Limb (tissue), 2 donors: ENCODE measurements around the gene NUAK1.

ENCODE experiments used
- DNase-seq, 2 donors: peaks; one replicate each; pipeline ENCODE4 v3.0.0-alpha.2; 2016; ENCODE audit errors: extremely low spot score in 2 of 2

Gene NUAK1

DNA sequence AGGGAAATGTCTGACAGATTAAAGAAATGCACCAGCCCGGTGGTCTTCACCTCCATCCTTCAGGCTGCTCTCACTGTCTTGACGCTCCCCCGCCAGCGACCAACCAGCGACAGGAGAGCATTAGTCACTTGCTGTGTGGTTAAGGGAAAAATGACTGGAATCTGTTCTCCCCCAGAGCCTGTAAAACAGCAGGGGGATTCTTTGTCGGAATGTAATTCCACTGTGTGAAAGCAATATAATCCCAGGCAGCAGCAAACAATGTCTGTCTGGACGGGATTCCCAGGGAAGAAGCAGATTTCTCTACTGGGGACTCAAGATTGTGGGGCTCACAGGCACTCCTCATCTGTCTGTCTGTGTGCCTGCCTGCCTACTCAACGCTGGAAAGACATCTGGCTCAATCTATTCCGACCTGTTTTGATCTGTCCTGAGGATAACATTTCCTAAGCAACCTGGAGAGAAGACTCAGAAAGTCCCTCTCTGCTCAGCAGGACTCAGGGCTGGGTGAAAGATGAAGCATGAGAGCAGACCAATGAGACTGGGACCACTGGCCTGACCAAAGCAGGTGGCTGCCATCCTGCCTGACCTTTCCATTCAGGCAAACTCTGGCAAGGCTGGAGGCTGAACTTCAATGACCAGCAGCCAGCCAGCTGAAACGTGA, 54.6 kb downstream of the NUAK1 start:
- peak in 1 of 2 donors; percentile 63 for DNase-seq

DNA sequence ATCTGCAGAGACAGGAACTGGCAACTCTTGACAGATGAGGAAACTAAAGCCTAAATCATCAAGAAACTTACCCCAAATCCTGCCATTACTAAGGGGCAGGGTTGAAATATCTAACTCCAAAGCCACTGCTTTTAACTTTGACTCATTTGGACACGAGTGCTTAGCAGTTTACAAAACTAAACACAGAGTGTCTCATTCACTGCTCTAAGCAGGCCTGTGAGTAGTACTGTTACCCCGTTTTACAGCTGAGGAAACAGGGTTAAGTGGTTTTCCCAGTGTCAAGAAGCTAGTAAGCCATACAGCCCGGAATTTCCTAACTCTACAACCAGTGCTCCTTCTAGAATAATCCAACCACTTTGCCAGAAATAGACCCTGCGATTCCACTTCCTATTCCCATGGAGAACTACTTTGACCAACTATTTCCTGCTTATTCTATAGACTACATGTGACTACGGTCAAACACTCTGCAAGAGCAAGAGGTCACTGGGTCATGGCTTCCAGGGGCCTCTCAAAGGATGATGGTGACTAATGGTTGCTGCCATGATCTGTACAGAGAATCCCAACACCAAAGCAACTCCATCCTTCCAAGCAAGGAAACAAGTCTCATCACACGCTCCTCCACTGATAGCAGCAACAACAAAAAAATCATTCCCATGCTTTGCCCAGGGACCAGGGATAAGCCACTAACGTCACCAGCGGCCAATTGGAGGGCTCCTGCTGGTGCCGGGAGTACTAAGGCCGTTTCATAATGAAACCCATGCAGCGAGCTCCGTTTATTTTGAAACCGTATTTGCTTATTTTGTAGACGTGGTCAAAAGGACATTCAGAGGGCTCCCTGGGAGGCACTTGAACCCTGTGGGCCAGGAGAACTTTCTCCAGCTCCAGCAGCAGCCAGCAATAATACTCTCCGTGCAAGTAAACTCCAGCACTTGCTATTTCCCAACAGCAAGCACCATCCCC, 56.3 kb downstream of the NUAK1 start:
- DNase-seq, result no peak

DNA sequence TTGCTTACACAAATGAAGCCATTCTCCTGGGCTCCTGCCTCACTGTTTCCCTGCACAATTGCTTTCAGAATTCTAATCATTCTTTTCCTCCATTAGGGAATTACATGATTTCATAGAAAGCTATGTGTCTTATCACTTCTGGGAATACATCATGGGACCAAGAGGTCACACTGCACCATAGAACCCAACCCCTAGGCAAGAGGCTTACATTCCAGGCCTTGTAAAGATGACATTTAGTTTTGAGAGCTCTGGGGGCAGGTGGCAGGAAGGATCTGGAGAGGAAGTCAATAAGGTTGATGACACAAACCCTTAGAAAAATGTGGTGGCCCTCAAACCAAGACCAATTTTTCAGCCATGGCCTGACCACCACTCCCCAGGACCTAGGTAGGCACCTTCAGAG, 57.1 kb downstream of the NUAK1 start:
- DNase-seq, result no peak

DNA sequence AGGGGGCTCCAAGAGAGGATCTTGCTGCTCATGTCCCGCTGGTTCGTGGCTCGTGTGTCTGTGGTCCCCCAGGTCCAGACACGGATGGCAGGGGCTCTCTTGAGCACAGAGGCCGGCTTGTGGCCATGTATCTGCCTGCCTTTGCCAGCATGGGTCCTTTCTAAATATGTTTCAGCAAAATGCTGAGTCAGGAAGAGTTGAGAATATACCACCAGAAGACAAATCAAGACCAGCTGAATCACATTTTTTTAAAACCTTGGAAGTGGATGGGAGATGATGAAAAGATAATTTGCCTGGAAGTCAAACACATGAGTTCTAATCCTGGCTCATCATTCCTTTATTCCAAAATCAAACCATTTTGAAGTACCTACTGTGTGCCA, 58.0 kb downstream of the NUAK1 start:
- DNase-seq, result no peak

DNA sequence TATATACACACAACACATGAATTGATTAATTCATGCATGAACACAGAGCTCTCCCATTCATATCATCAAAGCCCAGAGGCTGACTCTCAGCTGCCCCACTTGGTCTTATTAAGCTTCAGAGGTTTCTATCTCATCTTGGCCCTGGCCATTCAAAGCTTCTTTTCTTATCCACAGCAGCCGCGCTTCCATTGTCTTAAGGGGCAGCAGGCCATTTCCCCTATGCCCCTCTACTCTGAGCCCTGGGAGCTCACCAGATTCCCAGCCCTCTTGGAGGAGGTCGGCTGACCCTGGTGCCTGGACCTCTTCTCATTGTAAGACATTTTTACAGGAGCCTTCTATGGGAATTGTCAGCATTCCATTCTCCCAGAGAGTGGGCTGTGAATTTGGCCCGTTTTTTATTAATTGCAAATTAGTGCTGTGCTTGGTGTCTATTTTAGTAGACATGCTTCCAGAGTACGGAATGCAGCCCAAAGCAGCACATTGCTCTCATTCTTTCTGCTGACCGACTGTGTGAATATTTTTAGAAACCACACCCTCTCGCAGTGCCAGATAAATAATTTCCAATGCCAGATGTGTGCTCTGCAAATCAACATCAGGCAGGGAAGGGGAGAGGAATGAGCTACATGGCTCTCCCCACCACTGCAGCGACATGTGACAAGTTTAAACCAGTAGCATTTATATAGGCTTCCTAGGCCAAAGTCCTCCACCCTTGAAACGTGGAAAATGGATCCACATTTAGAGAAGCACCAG, 58.5 kb downstream of the NUAK1 start:
- peak in 1 of 2 donors; percentile 44 for DNase-seq

DNA sequence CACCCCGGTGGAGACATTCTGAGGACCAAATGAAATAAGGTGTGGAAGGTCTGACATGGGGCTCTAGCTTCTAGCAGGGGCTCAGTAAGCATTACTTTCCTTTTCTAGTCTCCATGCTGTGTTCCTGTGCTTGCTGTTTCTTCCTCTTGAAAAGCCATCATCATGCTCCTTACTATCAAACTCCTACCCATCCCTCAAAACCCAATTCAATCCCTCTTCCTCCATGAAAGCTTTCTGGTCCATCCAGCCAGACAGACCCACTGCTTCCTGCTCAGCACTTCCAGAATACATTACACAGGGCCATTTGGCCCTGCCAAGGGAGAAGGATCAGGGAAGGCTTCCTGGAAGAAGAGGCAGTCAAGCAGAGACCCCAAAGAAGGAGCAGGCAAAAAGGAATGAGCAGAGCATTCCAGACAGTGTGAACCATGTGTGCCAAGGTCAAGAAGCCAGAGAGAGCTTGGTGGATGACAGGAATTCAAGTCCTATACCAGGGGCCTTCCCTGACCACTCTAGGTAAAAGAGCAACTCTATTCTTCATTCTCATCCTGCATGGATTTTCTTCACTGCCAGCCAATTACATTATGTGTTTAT, 59.5 kb downstream of the NUAK1 start:
- peak in 1 of 2 donors; percentile 13 for DNase-seq

DNA sequence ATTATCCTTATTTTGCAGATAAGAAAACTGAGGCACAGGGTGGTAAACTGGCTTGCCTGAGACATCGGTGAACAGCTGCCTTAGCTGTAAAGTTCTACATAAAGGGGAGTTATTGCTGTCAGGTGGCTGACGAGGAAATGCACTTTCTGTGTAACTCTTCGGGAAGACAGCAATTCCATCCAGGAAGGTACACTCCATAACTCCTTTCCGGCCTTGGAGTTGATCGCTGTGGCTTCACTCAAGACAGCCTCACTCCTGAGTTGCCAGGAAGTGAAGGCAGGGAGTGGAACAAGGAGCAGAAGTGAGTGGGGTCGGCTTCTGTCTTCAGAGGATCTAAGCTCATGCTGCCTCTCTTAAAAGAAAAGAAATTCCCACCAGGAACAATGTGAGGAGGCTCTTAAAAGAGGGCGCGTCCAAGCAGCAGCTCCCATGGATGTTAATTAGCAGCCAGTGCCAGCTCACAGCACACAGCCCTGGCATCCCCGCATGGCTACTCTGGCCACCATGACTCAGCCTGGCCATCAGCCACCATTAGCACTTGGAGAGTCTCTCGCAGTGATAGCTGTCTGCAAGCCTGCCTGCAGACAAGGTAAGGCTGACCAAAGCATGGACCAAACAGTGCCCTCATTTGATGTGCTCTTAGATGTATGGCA, 60.3 kb downstream of the NUAK1 start:
- peak in 1 of 2 donors; percentile 21 for DNase-seq

DNA sequence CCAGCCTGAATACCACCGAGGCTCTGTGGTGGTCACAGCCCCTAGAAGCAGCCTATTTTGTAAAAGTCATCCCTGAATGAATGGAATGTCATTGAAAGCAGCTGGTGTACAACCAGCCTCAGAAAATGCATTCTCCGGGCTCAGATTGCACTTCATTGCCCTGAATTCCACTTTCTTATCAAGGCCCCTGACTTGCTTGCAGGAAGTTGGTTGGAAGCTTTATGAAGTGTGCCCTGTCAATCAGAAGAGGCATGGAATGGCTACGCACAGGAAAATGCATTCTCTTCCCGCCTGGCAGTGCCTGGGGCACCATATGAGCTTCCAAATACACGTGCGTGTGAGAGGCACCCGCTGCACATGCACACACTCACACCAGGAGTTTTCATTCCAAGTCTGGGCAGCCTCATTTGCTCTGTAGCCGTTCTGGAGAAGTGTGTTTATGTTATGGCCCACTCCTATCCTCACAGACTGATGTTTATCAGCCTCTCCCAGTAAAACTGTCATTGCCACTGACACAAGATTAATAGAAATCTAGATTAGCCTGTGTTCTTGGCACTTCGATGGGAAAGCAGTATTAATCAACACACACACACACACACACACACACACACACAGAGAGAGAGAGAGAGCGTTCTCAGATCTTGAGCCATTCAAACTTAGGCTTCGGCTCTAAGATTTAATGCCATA, 63.9 kb downstream of the NUAK1 start:
- no peak for DNase-seq

DNA sequence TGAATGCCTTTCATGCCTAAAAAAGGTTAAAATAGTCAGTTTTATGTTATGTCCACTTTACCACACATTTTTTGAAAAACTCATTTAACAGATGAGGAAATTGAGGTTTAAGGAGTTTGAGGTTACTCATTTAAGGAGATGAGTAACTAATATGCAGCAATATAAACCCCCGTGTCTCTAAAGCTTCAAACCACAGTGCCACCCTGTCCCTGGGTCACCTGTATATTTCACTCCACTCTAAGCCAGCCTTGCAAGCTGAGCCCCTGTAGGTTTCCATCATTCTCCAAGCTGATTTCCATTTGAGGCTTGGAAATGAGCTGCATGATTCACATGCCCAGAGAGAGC, 64.4 kb downstream of the NUAK1 start:
- DNase-seq, result no peak

DNA sequence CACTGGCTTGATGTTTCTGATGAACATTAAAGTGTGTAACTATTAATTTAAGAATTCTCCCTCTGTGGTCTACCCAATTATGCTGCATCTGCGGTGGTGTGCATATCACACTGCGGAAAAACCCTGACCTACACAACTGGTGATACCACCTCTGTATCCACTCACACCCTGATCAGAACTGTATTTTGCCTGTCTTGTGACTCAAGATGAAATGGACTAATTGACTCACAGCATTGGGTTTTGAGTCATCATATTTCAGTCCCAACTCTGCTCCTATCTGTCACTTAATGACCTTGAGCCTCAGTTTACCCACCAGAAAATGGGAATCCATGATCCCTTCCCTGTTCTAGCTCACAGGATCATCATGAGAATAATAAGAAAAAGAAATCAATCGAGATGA, 65.6 kb downstream of the NUAK1 start:
- DNase-seq, result no peak

DNA sequence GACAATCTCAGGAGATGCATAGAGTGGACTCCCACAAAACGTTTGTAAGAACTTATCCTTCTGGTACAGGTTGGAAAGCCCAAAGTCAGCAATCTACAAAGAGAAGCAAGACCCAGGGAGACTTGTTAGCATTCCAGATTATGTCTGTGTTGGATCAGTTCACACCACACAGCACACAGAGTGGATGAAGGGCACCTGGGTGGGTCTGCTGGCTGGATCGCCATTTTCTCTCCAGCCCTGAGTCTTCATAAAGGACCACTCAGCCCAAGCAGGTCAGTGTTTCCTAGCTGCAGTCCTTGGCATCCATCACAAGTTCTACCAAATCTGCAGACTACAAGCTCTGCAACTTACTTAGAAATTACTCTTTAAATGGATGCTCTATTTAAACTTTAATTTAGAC, 66.0 kb downstream of the NUAK1 start:
- no peak for DNase-seq

DNA sequence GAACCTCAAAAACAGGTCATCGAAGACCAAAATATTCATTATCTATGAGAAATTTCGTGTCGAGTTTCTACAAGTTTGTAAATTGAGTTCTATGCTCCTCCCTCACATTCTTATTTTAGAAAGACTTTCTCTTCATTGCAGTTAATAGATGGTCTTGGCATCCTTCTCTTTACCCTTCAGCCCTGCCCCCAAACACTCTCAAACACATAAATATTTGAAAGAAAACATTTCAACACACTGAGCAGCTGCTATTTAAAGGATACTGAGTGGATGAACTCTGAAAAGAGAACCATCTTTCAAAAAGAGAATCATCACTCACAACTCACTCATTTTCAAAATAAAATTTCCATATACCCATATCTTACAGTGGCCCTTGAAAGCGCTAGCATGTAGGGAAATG, 67.1 kb downstream of the NUAK1 start:
- no peak for DNase-seq

DNA sequence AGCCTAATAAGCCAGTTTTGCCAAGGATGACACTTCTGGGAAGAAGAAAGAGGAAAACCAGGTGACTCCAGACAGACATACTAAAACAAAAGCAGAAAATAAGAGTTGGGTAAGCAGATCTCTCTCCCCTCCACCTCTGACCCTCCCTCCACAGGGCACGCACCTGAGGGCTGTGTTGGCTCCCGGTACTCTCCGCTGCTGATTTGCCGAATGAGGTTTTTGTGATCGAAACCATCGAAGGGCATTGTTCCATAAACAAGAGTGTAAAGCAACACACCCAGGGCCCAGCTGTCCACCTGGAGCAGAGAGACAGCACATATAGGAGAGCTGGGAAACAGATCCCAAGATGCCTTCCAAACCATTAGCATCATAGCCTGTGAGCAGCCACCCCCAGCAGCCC, 68.1 kb downstream of the NUAK1 start:
- no peak for DNase-seq

DNA sequence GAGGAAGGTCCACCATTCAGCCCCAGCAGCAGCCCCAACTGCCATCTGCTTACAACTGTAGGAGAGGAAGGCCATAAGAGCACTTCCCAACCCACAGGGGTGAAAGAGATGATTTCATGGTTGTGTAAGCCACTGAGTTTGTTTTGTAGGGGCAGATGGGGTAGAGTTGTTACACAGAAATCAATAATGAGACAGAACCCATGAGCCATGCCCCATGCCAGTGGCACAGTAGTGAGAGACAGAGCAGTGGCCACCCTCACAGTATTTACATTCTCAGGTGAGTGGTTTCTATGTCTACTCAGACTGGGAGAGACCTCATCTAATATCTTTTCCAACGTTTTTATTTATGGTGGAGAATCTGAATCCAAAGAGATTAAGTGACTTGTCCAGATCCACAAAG, 68.6 kb downstream of the NUAK1 start:
- no peak for DNase-seq

DNA sequence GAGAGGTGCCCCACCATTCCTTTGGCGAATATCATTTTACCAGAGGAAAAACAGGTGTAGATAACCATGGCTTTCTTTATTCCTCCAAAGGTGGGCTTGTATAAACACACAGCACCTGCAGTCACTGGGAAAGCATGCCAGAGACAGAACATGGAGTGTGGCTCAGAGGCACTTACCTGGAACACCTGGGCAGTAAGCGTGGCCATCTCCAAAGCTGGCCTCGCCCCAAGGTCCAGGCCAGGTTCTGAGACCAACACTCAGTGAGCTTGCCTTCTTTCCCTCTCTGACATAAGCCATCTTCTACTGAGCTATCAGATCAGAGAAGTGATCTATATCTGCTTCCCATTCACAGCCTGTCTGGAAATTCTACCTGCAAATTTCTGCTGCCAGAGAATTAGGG, 70.5 kb downstream of the NUAK1 start:
- no peak for DNase-seq

DNA sequence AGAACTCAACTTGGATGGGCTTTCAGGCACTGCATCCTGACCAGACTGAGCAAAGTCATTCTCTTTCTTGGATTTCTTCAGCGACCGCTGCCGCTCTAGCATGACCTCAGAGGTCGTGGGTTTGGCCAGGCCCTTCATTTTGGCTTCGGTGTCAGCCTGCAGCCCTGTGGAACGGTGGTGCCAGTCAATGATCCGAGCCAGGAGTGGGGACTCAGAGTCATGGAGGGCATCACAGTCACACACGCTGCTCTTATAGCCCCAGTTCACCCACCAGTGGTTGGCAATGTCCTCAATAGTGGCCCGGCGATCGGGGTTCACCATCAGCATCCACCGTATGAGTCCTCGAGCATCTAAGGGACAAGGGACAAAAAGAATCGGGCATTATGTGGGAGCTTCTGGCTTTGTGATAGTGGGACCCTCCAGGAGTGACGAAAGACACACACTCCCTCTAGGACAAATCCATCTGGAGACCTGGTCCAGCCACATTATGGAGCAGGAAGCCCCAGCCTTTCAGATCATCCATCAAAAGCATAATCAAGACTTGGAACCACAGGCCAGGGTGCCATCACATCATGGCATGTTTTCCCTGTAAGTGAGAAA, 71.0 kb downstream of the NUAK1 start:
- DNase-seq, result no peak

DNA sequence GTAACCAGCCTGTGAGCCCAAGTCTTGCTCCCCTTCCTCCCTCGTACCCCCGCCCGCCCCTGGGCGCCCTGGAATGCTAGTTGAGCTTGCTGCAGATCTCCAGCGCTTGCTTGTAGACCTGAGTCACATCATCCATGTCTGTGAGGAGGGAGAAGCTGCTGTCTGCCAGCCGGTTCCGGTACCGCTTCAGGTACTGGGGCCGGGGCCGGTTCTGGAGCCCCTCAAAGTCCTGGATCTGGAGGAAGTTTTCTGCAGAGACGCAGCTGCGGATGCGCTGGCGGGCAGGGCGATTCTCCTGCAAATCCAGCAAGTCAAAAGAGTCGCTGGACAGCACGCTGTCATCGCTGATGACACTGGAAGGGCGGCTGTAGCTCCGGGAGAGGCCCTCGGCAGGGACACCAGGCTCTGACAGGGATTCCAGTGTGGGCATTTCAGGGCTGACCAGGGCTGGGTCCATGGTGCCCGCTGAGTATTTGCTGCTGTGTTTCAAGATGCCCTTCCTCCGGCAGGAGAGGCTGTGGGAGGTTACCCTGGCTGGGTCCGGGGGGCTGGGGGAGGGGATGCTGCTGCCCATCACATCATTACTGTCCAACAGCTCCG, 71.9 kb downstream of the NUAK1 start:
- no peak for DNase-seq

DNA sequence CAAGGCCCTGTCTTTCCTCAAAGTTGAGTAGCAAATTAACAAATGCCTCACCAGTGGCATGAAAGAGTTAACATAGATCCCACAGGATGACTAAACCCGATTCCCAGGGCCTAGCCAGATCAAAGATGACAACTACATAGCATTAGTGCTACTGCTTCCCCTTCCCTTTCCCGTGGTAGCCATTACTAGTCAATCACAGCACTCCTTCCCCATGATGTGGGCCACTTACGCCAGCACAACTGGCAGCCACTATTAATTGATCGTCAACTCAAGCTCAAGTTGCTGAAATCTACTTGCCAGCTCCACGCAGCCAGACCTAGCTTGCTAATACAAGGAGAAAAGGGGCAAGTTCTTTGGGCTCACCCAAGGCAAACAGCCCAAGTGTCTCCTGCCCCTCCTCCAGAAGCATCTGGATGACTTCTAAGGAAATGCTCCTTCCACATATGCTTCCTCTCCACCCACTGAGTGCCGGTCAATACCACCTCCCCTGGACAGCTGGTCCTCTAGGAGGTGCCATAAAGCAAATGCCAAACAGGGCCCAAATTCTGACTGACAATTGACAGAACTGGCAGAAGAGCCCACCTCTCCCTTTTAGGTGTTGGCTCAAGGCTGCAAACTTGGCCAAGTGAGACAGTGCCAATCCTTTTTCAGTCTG, 72.6 kb downstream of the NUAK1 start:
- no peak for DNase-seq

DNA sequence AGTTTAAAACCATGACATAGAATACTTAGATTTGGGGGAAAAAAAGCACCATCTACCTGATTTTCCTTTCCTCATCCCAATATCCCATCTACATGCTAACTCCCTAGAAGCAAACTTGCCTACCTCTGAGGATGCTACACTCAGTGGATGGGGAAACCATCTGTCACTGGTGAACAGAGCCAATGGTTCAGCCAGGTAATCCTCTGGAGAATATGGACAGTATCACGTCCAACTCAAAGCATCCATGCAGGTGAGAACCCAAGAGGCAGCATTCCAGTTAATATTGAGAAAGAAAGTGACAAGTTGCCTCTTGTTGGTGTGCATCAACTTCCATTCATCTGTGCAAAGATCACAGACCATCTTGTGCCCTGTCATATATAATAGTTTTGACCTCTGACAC, 73.2 kb downstream of the NUAK1 start:
- no peak for DNase-seq

DNA sequence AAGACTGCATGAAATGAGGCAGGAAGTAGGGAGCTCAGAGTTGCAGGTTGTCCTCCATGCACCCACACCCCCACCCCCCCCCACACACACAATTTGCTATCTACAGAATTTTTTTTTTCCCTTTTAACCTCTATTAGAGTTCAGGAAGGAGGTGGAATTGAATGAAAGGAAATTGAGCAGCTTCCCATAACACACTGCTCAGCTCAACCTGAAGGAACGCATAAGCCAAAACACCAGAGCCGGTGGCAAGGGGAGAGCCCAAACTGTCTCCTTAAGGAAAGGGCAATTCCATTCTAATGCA, 74.1 kb downstream of the NUAK1 start:
- no peak for DNase-seq
